ENCODE measurements around the gene NSD1. TPM values are rescaled to one million over a fixed set of nuclear protein-coding genes. Genes with fewer than 3 reads are reported as not detected.

NSD1 gene
- total and polyA plus RNA-seq, 9 of the 15 experiments (the other 6 are each of a cell fraction or from before 2014, with no cell fraction given) = 3.8 to 51.0 (median 24.7) TPM

DNA sequence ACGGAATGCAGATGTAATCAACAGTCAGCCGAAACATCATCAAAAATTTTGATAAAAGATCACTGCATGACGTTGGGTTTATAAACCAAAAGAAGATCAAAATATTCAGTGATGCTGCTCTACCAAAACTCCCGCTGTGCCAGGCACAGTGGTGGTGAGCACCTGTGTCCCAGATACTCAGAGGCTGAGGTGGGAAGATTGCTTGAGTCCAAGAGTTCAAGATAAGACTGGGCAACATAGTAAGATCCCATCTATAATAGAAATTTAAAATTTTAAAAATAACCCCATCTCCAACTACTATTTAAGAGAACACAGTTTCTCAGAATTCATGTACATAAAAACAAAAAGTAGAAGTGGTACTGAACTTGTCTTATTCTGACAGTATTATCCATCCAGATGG lies 214.1 kb downstream of the NSD1 start (continued):
- TF ChIP-seq MGA (IDR thresholded peaks at IDR 0.05) (no peak), RAD21 (CRISPR knock-in tag; conservative IDR thresholded peaks at IDR 0.05 in 1 of 2, IDR thresholded peaks at IDR 0.05 in 1 of 2) (no peak), HMG20B (CRISPR knock-in tag; IDR thresholded peaks at IDR 0.05) (no peak), ZNF121 (CRISPR knock-in tag; conservative IDR thresholded peaks at IDR 0.05) (peak; percentile 74)

Data from K562 (cell line).